ENCODE data around the gene ORMDL2.
A peak's percentile ranks its signal among the peaks of the same experiment; 100 is the strongest.

The ORMDL2 gene, protein sequence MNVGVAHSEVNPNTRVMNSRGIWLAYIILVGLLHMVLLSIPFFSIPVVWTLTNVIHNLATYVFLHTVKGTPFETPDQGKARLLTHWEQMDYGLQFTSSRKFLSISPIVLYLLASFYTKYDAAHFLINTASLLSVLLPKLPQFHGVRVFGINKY

DNA sequence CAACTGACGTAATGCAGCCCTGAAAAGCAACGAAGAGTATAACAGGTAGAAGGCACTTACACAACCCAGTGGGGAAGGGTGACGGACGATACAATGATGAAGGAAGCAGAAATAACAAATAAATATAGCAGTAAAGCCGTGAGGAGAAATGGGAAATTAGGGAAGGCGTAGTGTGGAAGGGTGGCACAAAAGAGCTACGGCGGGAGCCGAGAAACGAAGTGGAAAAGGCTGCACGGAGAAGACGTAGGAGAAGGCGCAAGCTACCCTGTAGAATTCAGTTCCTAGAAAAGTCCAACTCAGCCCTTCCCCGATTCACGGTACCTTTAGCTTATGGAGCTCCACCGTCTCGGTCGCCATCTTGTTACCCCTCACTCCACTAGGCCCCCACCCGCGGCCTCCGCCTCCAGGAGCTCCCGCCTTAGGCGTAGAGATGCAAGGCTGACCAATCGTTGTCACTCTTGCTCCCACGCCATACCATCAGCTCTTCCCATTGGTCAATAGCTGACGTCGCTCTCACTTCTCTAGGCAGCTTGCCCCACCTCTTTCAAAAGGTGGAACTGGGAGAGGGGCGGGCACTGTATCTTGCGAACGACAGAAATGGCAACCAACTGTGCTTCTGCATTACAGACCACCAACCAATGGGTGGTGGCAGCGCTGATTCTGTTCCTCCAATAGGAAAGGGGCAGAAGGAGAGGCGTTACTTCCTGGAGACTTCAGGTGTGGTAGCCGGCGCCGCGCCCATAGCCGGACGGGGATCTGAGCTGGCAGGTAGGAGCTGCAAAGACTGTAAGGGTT is at the start of gene ORMDL2, which contains the start of gene SARNP:
TSS of gene ORMDL2 (plus strand) at position 697 of the 795 bp plus-strand sequence. CDS start 959 bp downstream, outside the sequence.
TSS of gene SARNP (minus strand) at position 380 of the 795 bp plus-strand sequence. CDS start at position 357, 23 bp downstream.
- peak; percentile 100 for DNase-seq

- DNase-seq: no peak
Observed at GRCh38 chr12:55771736-55772135, 46.1 kb upstream of the ORMDL2 start.

DNA sequence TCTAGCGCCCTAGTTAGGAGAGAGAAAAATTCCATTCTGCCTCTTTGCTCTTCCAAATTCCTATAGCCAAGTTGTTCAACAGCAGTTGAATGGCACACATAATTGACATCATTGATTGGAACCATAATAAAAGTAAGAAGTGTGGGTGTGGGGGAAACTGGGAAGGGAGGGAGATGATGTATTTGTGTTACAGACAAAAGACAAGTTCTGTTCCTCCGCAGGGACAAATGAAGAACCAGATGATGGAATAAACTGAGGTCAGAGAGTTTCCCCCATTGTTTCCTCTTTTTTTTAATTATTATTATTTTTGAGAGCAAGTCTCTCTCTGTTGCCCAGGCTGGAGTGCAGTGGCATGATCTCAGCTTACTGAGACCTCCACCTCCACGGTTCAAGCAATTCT is 40.0 kb upstream of the ORMDL2 start:
- no peak for DNase-seq

DNA sequence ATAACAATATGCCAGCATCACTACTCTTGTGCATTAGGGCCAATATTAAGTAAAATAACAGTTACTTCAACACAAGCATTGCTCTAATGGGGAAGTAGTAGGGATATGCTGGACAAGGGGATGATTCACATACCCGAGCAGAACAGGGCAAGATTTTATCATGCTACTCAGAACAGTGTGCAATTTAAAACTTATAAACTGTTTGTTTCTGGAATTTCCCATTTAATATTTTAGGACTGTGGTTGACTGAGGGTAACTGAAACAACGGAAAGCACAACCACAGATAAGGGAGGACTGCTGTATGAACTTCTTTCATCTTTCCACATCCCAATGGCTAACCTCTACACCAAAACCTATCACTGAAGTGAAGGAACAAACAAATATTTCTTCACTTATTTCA is 37.2 kb upstream of the ORMDL2 start:
- peak; percentile 5 for DNase-seq

- no peak for DNase-seq
Observed at GRCh38 chr12:55788546-55788945, 29.3 kb upstream of the ORMDL2 start.

GRCh38 chr12:55789171-55789570 is 28.7 kb upstream of the ORMDL2 start:
- DNase-seq: no peak

- no peak for DNase-seq
Observed at GRCh38 chr12:55789893-55790292, 27.9 kb upstream of the ORMDL2 start.

GRCh38 chr12:55795950-55796349 is 21.9 kb upstream of the ORMDL2 start:
- peak; percentile 18 for DNase-seq

GRCh38 chr12:55797068-55797467 is 20.8 kb upstream of the ORMDL2 start:
- DNase-seq: peak; percentile 13

DNA sequence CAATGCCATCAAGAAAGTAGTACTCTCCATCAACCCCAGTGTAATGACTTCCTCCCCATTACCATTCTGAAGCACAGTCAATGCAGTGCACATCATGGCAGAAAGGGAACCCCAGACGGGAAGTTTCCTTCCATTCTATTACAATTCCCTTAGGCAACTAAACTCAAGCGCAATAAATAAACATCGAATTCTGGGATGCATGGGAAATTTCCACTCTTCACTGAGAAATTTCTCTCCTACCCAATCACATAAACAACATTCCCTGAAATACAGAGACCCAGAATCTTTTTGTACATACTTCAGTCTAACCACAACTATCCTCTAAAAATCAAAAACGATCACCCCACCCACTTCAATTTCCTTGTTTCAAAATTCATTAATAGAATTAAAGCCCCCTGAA is 20.3 kb upstream of the ORMDL2 start:
- no peak for DNase-seq

DNA sequence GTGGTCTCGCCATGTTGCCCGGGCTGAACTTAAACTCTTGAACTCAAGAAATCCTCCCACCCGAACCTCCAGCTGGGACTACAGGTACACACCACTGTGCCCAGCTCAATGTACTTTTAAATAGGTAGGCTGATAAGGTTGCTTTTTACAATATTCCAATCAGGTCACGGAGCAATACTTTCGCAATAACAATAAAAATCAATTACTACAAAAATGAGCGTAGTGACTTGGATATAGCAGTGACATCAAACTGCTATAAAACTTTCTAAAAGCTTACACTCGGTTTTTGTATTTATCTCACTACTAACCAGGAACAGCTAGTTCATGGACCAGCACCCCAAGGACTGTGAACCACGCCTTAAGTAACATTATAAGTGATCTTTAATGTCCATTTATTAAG is 10.9 kb upstream of the ORMDL2 start:
- DNase-seq: no peak

DNA sequence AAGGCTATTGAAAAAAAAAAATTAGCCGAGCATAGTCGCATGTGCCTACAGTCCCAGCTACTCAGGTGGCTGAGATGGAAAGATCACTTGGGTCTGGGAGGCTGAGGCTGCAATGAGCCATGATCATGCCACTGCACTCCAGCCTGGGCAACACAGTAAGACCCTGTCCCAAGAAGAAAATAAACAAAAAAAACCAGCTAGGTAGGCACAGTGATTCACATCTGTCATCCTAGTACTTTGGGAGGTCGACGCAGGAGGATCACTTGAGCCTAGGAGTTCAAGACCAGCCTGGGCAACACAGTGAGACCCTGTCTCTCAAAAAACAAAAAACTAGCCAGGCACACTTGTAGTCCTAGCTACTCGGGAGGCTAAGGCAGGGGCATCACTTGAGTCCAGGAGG is 8.6 kb upstream of the ORMDL2 start:
- DNase-seq: no peak

GRCh38 chr12:55812088-55812487 is 5.8 kb upstream of the ORMDL2 start:
- DNase-seq: no peak

DNA sequence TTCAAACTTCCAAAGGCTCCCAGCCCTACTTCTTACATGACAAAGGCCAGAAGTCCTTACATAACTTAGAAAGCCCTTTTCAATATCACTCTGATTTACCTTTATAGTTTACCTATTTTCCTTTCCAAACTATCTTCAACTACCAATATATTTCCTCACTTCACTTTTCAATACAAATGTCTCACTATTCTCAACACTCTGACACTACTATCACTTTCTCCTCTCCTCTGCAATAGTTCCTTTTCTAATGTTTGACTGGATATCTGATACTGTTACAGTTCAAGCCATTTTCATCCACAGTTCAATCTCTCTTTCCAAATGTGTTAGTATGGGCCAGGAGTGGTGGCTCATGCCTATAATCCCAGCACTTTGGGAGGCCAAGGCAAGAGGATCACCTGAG is 3.6 kb upstream of the ORMDL2 start:
- DNase-seq: no peak

DNA sequence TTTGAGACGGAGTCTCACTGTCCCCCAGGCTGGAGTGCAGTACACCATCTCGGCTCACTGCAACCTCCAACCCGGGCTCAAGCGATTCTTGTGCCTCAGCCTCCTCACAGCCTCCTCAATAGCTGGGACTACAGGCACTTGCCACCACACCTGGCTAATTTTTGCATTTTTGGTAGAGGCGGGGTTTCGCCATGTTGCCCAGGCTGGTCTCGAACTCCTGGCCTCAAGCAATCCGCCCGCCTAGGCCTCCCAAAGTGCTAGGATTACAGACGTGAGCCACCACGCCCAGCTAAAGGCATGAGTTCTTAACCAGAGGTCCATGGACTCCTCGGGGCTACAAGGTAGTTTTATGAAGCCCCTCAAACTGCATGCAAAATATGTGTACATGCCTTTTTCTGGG is 2.4 kb upstream of the ORMDL2 start:
- no peak for DNase-seq

- DNase-seq: no peak
Observed at GRCh38 chr12:55816881-55817344, 928 bp upstream of the ORMDL2 start.

- DNase-seq: no peak
Observed at GRCh38 chr12:55818140-55818728, 393 bp downstream of the ORMDL2 start.

- no peak for DNase-seq
Observed at GRCh38 chr12:55818886-55819285, 1.0 kb downstream of the ORMDL2 start.

DNA sequence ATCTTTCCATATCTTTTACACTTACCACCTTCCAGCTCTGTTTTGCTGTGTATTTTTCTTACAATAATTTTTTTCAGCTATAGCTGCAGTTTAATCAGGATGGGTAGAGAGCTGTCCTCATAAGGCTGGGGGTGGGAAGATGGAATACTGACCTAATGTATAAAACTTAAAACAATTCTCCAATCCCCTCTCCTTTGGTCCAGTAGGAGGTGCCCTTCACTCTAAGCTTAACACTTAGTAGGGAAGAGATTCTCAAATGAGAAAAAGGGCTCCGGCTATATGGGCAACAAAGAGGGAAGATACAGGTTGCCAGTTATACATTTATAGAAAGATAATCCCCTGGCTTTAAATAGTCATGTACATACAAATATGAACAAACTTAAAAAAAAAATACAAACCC is 2.8 kb downstream of the ORMDL2 start:
- DNase-seq: no peak

GRCh38 chr12:55822228-55822627 is 4.4 kb downstream of the ORMDL2 start:
- DNase-seq: no peak

GRCh38 chr12:55823419-55823818 is 5.6 kb downstream of the ORMDL2 start:
- no peak for DNase-seq

GRCh38 chr12:55824726-55825125 is 6.9 kb downstream of the ORMDL2 start:
- DNase-seq: peak; percentile 11

DNA sequence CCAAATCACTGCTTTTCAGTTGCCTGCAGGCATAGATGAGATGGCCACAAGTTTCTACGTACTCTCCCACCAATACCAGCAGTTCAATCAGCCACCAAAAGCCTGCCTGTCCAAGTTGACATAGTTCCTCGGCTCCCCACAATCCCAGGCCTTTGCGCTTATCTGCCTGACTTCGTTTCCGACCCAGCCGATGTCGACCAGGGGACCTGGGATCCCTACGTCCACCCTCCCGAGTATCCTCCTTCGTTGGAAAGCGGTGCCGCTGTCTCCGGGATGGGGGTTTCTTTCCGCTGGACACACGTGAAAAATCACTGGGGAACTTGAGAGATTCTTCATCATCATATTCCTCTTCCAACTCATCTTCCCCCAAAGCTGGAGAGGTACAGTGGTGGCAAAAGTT is 10.0 kb downstream of the ORMDL2 start:
- no peak for DNase-seq

- DNase-seq: no peak
Observed at GRCh38 chr12:55828357-55828756, 10.5 kb downstream of the ORMDL2 start.
